HepG2 (cell line): ENCODE results near the gene ELP5. TPM values are rescaled to one million over a fixed set of nuclear protein-coding genes. Genes with fewer than 3 reads are reported as not detected.
A peak's percentile ranks its signal among the peaks of the same experiment; 100 is the strongest.

ENCODE experiments used
- HCFC1 ChIP-seq: fragments of 150-350 bp; IDR thresholded peaks from 2 replicates; pipeline ENCODE4 v1.6.1; 2014; ENCODE audit warnings: low read depth, low read length
- HNRNPH1 ChIP-seq: fragments of 200-400 bp; formaldehyde crosslinking; optimal IDR thresholded peaks from 2 replicates; pipeline ENCODE3; 2017; ENCODE audit warnings: mild to moderate bottlenecking, low read depth, low read length
- JUN ChIP-seq: sonication (generic); formaldehyde crosslinking; IDR thresholded peaks from 2 replicates; pipeline ENCODE4 v1.4.0; 2020; ENCODE audit warnings: mild to moderate bottlenecking, missing genetic modification reagents
- KDM6A ChIP-seq: IDR thresholded peaks from 2 replicates; pipeline ENCODE4 v1.6.1; 2016; ENCODE audit warnings: low read depth
- LCORL ChIP-seq, 2 experiments: fragments of 450-650 bp in 1 of 2; sonication (generic) in 1 of 2; formaldehyde crosslinking in 1 of 2; IDR thresholded peaks; 2 replicates each; pipeline versions ENCODE4 v1.5.0 to v1.6.1; 2017 to 2020; ENCODE audit warnings: antibody characterized with exemption in 1 of 2, missing genetic modification reagents in 1 of 2
- MED8 ChIP-seq: sonication (generic); formaldehyde crosslinking; IDR thresholded peaks from 2 replicates; pipeline ENCODE4 v1.8.1; 2023; ENCODE audit warnings: mild to moderate bottlenecking, missing genetic modification reagents; ENCODE audit not compliant: insufficient replicate concordance
- NFYC ChIP-seq: IDR thresholded peaks from 2 replicates; pipeline ENCODE4 v1.6.1; 2016; ENCODE audit warnings: missing genetic modification reagents, missing compliant biosample characterization
- SALL1 ChIP-seq: sonication (generic); formaldehyde crosslinking; IDR thresholded peaks from 2 replicates; pipeline ENCODE4 v1.8.0; 2022; ENCODE audit warnings: mild to moderate bottlenecking, missing genetic modification reagents
- ZNF430 ChIP-seq: sonication (generic); formaldehyde crosslinking; IDR thresholded peaks from 2 replicates; pipeline ENCODE4 v1.9.0; 2021; ENCODE audit warnings: mild to moderate bottlenecking, missing genetic modification reagents
- polyA plus RNA-seq, 8 experiments: library from polyadenylated mRNA; depleted of rRNA in 3 of 8; stranded (reverse) in 7 of 8; unstranded in 1 of 8; fragments of >200 nt; fragmentation: Illumina TruSeq in 4 of 8; extraction: Trizol in 4 of 8; gene quantifications; 2 replicates each; pipeline versions ENCODE4 v1.2.1 to v1.2.3, GENCODE V29; 2011 to 2016; ENCODE audit warnings: low read depth in 4 of 8, missing spikeins in 1 of 8, mixed read lengths in 1 of 8; ENCODE audit not compliant: insufficient read depth in 1 of 8
- total RNA-seq, 5 experiments: library from RNA; depleted of rRNA; stranded (reverse); fragments of >200 nt; fragmentation: Illumina TruSeq; extraction: Trizol; gene quantifications; 2 replicates each; pipeline ENCODE4 v1.2.3, GENCODE V29; 2016; ENCODE audit warnings: low read depth in 1 of 5
- TF ChIP-seq, protein P1 (sequence below): IDR thresholded peaks from 2 replicates; pipeline ENCODE4 v1.6.1; 2016; ENCODE audit warnings: low read depth, missing genetic modification reagents, missing compliant biosample characterization
- TF ChIP-seq, protein P2 (sequence below): sonication (generic); formaldehyde crosslinking; IDR thresholded peaks from 2 replicates; pipeline ENCODE4 v1.4.0; 2020; ENCODE audit warnings: missing genetic modification reagents
- TF ChIP-seq, protein P3 (sequence below): sonication (generic); formaldehyde crosslinking; conservative IDR thresholded peaks from 2 replicates; pipeline ENCODE4 v1.4.0; 2020; ENCODE audit warnings: missing genetic modification reagents

ELP5 gene
- total and polyA plus RNA-seq, 2 of the 13 experiments (the other 11 are each of a cell fraction or from before 2014, with no cell fraction given): 67.6 to 69.8 TPM

DNA sequence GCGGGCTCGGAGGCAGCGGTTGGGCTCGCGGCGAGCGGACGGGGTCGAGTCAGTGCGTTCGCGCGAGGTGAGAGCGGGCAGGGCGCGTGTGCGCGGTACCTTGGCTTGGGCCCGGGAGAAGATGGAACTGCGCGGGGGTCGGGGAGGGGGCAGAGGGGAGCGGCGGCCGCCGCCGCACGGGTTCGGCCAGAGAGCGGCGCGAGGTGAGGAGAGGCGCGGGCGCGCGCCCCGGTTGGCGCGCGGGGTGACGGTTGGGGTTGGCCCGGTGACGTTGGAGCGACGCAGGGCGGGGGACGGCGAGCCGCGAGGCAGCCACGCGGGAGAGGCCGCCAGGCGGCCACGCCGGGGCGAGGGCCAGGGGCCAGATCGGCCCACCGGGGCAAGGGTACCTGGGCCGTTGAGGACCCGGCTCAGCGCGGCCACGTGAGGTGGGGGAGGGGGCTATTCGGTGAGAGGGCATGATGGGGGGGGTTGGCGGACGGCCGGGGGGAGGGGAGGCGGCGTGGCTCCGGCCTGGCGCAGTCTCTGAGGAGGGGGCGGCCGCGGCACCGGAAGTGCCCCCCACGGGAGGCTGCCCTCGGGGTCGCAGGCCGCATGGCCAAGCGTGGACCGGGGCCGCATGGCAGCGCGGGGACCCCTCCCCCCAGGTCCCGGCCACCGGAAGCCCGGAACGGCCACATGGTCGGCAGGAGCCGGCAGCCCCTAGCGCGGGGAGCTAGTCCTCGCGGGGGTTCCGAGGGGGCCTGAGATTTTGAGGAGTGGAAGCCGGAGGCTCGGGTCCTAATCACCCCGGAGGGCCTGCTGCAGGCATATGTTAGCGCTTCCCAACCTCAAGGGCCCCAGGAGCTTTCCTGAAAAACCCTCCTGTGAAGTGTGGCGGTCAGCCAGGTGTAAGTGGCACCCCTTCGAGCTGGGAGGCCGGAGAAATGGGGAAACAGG is 55.9 kb downstream of the ELP5 start (continued):
- TF ChIP-seq, protein P1, sequence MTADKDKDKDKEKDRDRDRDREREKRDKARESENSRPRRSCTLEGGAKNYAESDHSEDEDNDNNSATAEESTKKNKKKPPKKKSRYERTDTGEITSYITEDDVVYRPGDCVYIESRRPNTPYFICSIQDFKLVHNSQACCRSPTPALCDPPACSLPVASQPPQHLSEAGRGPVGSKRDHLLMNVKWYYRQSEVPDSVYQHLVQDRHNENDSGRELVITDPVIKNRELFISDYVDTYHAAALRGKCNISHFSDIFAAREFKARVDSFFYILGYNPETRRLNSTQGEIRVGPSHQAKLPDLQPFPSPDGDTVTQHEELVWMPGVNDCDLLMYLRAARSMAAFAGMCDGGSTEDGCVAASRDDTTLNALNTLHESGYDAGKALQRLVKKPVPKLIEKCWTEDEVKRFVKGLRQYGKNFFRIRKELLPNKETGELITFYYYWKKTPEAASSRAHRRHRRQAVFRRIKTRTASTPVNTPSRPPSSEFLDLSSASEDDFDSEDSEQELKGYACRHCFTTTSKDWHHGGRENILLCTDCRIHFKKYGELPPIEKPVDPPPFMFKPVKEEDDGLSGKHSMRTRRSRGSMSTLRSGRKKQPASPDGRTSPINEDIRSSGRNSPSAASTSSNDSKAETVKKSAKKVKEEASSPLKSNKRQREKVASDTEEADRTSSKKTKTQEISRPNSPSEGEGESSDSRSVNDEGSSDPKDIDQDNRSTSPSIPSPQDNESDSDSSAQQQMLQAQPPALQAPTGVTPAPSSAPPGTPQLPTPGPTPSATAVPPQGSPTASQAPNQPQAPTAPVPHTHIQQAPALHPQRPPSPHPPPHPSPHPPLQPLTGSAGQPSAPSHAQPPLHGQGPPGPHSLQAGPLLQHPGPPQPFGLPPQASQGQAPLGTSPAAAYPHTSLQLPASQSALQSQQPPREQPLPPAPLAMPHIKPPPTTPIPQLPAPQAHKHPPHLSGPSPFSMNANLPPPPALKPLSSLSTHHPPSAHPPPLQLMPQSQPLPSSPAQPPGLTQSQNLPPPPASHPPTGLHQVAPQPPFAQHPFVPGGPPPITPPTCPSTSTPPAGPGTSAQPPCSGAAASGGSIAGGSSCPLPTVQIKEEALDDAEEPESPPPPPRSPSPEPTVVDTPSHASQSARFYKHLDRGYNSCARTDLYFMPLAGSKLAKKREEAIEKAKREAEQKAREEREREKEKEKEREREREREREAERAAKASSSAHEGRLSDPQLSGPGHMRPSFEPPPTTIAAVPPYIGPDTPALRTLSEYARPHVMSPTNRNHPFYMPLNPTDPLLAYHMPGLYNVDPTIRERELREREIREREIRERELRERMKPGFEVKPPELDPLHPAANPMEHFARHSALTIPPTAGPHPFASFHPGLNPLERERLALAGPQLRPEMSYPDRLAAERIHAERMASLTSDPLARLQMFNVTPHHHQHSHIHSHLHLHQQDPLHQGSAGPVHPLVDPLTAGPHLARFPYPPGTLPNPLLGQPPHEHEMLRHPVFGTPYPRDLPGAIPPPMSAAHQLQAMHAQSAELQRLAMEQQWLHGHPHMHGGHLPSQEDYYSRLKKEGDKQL (CRISPR knock-in tag): no peak
- no peak for TF ChIP-seq HCFC1
- 0 out of 2 replicates have a peak, but pooled peaks have one; percentile 34 for TF ChIP-seq SALL1 (CRISPR knock-in tag)
- TF ChIP-seq, protein P2, sequence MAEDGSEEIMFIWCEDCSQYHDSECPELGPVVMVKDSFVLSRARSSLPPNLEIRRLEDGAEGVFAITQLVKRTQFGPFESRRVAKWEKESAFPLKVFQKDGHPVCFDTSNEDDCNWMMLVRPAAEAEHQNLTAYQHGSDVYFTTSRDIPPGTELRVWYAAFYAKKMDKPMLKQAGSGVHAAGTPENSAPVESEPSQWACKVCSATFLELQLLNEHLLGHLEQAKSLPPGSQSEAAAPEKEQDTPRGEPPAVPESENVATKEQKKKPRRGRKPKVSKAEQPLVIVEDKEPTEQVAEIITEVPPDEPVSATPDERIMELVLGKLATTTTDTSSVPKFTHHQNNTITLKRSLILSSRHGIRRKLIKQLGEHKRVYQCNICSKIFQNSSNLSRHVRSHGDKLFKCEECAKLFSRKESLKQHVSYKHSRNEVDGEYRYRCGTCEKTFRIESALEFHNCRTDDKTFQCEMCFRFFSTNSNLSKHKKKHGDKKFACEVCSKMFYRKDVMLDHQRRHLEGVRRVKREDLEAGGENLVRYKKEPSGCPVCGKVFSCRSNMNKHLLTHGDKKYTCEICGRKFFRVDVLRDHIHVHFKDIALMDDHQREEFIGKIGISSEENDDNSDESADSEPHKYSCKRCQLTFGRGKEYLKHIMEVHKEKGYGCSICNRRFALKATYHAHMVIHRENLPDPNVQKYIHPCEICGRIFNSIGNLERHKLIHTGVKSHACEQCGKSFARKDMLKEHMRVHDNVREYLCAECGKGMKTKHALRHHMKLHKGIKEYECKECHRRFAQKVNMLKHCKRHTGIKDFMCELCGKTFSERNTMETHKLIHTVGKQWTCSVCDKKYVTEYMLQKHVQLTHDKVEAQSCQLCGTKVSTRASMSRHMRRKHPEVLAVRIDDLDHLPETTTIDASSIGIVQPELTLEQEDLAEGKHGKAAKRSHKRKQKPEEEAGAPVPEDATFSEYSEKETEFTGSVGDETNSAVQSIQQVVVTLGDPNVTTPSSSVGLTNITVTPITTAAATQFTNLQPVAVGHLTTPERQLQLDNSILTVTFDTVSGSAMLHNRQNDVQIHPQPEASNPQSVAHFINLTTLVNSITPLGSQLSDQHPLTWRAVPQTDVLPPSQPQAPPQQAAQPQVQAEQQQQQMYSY (CRISPR knock-in tag): no peak
- TF ChIP-seq, protein P3, sequence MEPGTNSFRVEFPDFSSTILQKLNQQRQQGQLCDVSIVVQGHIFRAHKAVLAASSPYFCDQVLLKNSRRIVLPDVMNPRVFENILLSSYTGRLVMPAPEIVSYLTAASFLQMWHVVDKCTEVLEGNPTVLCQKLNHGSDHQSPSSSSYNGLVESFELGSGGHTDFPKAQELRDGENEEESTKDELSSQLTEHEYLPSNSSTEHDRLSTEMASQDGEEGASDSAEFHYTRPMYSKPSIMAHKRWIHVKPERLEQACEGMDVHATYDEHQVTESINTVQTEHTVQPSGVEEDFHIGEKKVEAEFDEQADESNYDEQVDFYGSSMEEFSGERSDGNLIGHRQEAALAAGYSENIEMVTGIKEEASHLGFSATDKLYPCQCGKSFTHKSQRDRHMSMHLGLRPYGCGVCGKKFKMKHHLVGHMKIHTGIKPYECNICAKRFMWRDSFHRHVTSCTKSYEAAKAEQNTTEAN (CRISPR knock-in tag): no peak
- TF ChIP-seq ZNF430 (CRISPR knock-in tag): no peak
- no peak for TF ChIP-seq HNRNPH1
- no peak for TF ChIP-seq NFYC (CRISPR knock-in tag)
- no peak for TF ChIP-seq JUN (CRISPR knock-in tag)
- no peak for TF ChIP-seq KDM6A
- no peak for TF ChIP-seq MED8 (CRISPR knock-in tag)
- TF ChIP-seq LCORL (IDR thresholded peaks at IDR 0.05): no peak
- TF ChIP-seq LCORL (CRISPR knock-in tag; IDR thresholded peaks at IDR 0.05): no peak
